HCT116 (cell line): Measurements from ENCODE around the gene NOS3. TPM values are rescaled to one million over a fixed set of nuclear protein-coding genes. Genes with fewer than 3 reads are reported as not detected.

Experiments
- ATAC-seq: fragments of 200-7000 bp; cut with Tn5 transposase; 2 replicates; pipeline ENCODE4 v1.9.1; 2020; ENCODE audit warnings: mild to moderate bottlenecking, moderate library complexity
- BruUV-seq: library from RNA; stranded (reverse); fragments of 400-500 nt; replicated peaks from 2 replicates; lab custom pipeline; 2021; lab: Mats Ljungman, UMichigan
- CTCF ChIA-PET: fragments of 300-600 bp; sonication (Branson Sonifier 250); formaldehyde crosslinking; loops from one replicate; lab custom pipeline; 2021; ENCODE audit warnings: antibody characterized with exemption; lab: Charles Lee
- POLR2A ChIA-PET: fragments of 300-600, 350-600 bp; sonication (Branson Sonifier 250); formaldehyde crosslinking; loops from one replicate; lab custom pipeline; 2021; ENCODE audit warnings: antibody characterized with exemption; lab: Charles Lee
- RAD21 ChIA-PET, 2 experiments: fragments of 300-600 bp; sonication (Branson Sonifier 250); formaldehyde crosslinking; loops; one replicate each; lab custom pipeline; 2023; ENCODE audit warnings: low total read pairs in 2 of 2; ENCODE audit not compliant: uncharacterized antibody in 2 of 2, unreplicated experiment in 2 of 2, low non-redundant PET in 1 of 2; lab: Charles Lee
- DNase-seq: peaks from one replicate; pipeline ENCODE4 v3.0.0-alpha.2; 2010; ENCODE audit warnings: low read depth, low spot score
- H2AFZ ChIP-seq: fragments of 200-600 bp; shearing (Covaris generic), sonication (generic); 2 replicates; pipeline ENCODE4 v1.6.1; 2017; ENCODE audit warnings: low read depth, mixed run types, mixed read lengths, antibody characterized with exemption, low read length; ENCODE audit not compliant: poor library complexity, severe bottlenecking
- H3K27ac ChIP-seq: 2 replicates; pipeline ENCODE4 v1.5.1; 2012; ENCODE audit warnings: low read depth, low read length
- H3K27me3 ChIP-seq: fragments of 200-600 bp; sonication (generic); 2 replicates; pipeline ENCODE4 v1.6.1; 2016; ENCODE audit warnings: mixed run types, low read length, mixed read lengths; ENCODE audit not compliant: insufficient read depth
- H3K36me3 ChIP-seq, 2 experiments: fragments of 200-500 bp in 1 of 2; fragments of 200-600 bp in 1 of 2; sonication (Bioruptor generic) in 1 of 2; sonication (generic) in 1 of 2; 2 replicates each; pipeline versions ENCODE4 v1.5.1 to v1.6.1; 2014 to 2016; ENCODE audit warnings: low read length in 2 of 2, inconsistent platforms in 1 of 2, mixed read lengths in 1 of 2, mixed run types in 1 of 2; ENCODE audit not compliant: insufficient read depth in 2 of 2, control insufficient read depth in 1 of 2
- H3K4me1 ChIP-seq, 2 experiments: fragments of 200-600 bp in 1 of 2; sonication (generic) in 1 of 2; 2 replicates each; pipeline versions ENCODE4 v1.5.1 to v1.6.1; 2012 to 2017; ENCODE audit warnings: low read length in 2 of 2, inconsistent platforms in 1 of 2, mild to moderate bottlenecking in 1 of 2, mixed read lengths in 1 of 2, mixed run types in 1 of 2, moderate library complexity in 1 of 2; ENCODE audit not compliant: insufficient read depth in 2 of 2, control insufficient read depth in 1 of 2
- H3K4me2 ChIP-seq: fragments of 200-600 bp; sonication (generic); 2 replicates; pipeline ENCODE4 v1.6.1; 2017; ENCODE audit warnings: mixed run types, low read length, mixed read lengths
- H3K4me3 ChIP-seq, 2 experiments: fragments of 200-600 bp in 1 of 2; sonication (generic) in 1 of 2; replicated peaks in 1 of 2; 2 replicates each; pipeline ENCODE4 v1.5.1; 2011 to 2016; ENCODE audit warnings: low read length in 2 of 2, control low read depth in 1 of 2, low read depth in 1 of 2, mild to moderate bottlenecking in 1 of 2, mixed read lengths in 1 of 2, mixed run types in 1 of 2
- H3K79me2 ChIP-seq: fragments of 200-600 bp; sonication (generic); 2 replicates; pipeline ENCODE4 v1.6.1; 2017; ENCODE audit warnings: mild to moderate bottlenecking, mixed run types, low read length, moderate library complexity, mixed read lengths; ENCODE audit not compliant: insufficient read depth
- H3K9ac ChIP-seq: fragments of 200-600 bp; sonication (generic); 2 replicates; pipeline ENCODE4 v1.6.1; 2016; ENCODE audit warnings: low read length, mixed read lengths
- H3K9me2 ChIP-seq: fragments of 200-600 bp; sonication (generic), shearing (Covaris generic); 2 replicates; pipeline ENCODE4 v1.6.1; 2017; ENCODE audit warnings: mixed run types, mild to moderate bottlenecking, moderate library complexity; ENCODE audit not compliant: insufficient read depth
- H3K9me3 ChIP-seq, 2 experiments: fragments of 200-500 bp in 1 of 2; fragments of 200-600 bp in 1 of 2; sonication (Bioruptor generic) in 1 of 2; sonication (generic) in 1 of 2; 2 replicates each; pipeline ENCODE4 v1.6.1; 2014 to 2017; ENCODE audit warnings: low read length in 2 of 2, mixed read lengths in 2 of 2, inconsistent platforms in 1 of 2, low read depth in 1 of 2, mild to moderate bottlenecking in 1 of 2, mixed run types in 1 of 2, moderate library complexity in 1 of 2; ENCODE audit not compliant: control insufficient read depth in 1 of 2, insufficient read depth in 1 of 2
- H4K20me1 ChIP-seq: fragments of 200-600 bp; sonication (generic), shearing (Covaris generic); 2 replicates; pipeline ENCODE4 v1.6.1; 2017; ENCODE audit warnings: mixed run types, mild to moderate bottlenecking, moderate library complexity; ENCODE audit not compliant: insufficient read depth
- CTCF ChIP-seq, 3 experiments: fragments of 200-600 bp in 1 of 3; sonication (generic) in 1 of 3; IDR thresholded peaks in 2 of 3; conservative IDR thresholded peaks in 1 of 3; 2 replicates each; pipeline ENCODE4 v1.5.1; 2012 to 2017; ENCODE audit warnings: low read depth in 2 of 3, low read length in 2 of 3, antibody characterized with exemption in 1 of 3, borderline replicate concordance in 1 of 3, control low read depth in 1 of 3, mild to moderate bottlenecking in 1 of 3, mixed read lengths in 1 of 3, mixed run types in 1 of 3, moderate library complexity in 1 of 3; ENCODE audit not compliant: insufficient read depth in 1 of 3
- EGR1 ChIP-seq: IDR thresholded peaks from 2 replicates; pipeline ENCODE4 v1.6.1; 2012; ENCODE audit warnings: low read depth
- ELF1 ChIP-seq: IDR thresholded peaks from 2 replicates; pipeline ENCODE4 v1.6.1; 2012; ENCODE audit warnings: low read depth, borderline replicate concordance
- MAX ChIP-seq: IDR thresholded peaks from 2 replicates; pipeline ENCODE4 v1.6.1; 2012
- RAD21 ChIP-seq: IDR thresholded peaks from 2 replicates; pipeline ENCODE4 v1.6.1; 2012; ENCODE audit warnings: low read depth, mild to moderate bottlenecking
- ZBTB33 ChIP-seq: IDR thresholded peaks from 2 replicates; pipeline ENCODE4 v1.6.1; 2011; ENCODE audit warnings: mild to moderate bottlenecking, low read length, moderate library complexity; ENCODE audit not compliant: insufficient replicate concordance; ENCODE audit errors: extremely low read depth
- intact Hi-C: fragments of 100-400 bp; cut with micrococcal nuclease; formaldehyde crosslinking; loops from 2 replicates; pipeline ENCODE4 v1.10.0; 2022
- total RNA-seq: library from RNA; stranded (reverse); gene quantifications from one replicate; pipeline ENCODE4 v1.2.1, GENCODE V29; 2021; ENCODE audit not compliant: unreplicated experiment

Gene NOS3
- total RNA-seq, 1 experiment from 2014 or later: 35.8 TPM

GRCh38 chr7:150999497-151000230, 8.8 kb downstream of the NOS3 start:
- no peak overlapping the region for H3K27ac ChIP-seq
- ChIA-PET CTCF (no interaction called here), POLR2A (no interaction called here), RAD21 (no interaction called here)
- no peak overlapping the region for H2AFZ ChIP-seq
- H3K9ac ChIP-seq: no peak overlapping the region
- no peaks in the 10 kb centered on the region for H3K9me3 ChIP-seq
- H3K4me1 ChIP-seq: no peaks in the 10 kb centered on the region
- intact Hi-C loops: no loop called here
- H4K20me1 ChIP-seq: no peaks in the 10 kb centered on the region
- H3K27me3 ChIP-seq: no peaks in the 10 kb centered on the region
- H3K36me3 ChIP-seq: no peaks in the 10 kb centered on the region
- no peaks in the 10 kb centered on the region for H3K9me2 ChIP-seq
- no peak for DNase-seq
- no peak for ATAC-seq
- H3K79me2 ChIP-seq: no peaks in the 10 kb centered on the region
- no peak overlapping the region for H3K4me2 ChIP-seq
- no peak overlapping the region for H3K4me3 ChIP-seq
- BruUV-seq: no TSS peak
- TF ChIP-seq MAX: no peak
- no peak for TF ChIP-seq ZBTB33
- no peak for TF ChIP-seq CTCF (IDR thresholded peaks at IDR 0.05 in 2 of 3, conservative IDR thresholded peaks at IDR 0.05 in 1 of 3; ENCODE audit: borderline replicate concordance in 1 of 3, insufficient read depth in 1 of 3, low read depth in 2 of 3, low read length in 2 of 3)
- TF ChIP-seq EGR1: no peak
- no peak for TF ChIP-seq ELF1
- no peak for TF ChIP-seq RAD21
